Trophoblast cell (in vitro differentiated cells and primary cell): ENCODE results near the gene DNAJC16.

Experiments used
- DNase-seq, 2 donors: peaks; one replicate each; pipeline ENCODE4 v3.0.0-alpha.2; 2016
- H2AFZ ChIP-seq: 2 replicates; pipeline ENCODE4 v1.6.1; 2013; ENCODE audit warnings: low read length, moderate library complexity, mild to moderate bottlenecking; ENCODE audit not compliant: insufficient read depth, poor library complexity
- H2AK5ac ChIP-seq: 2 replicates; pipeline ENCODE4 v1.6.1; 2013; ENCODE audit warnings: mild to moderate bottlenecking, low read length
- H2BK120ac ChIP-seq: 2 replicates; pipeline ENCODE4 v1.6.1; 2013; ENCODE audit warnings: low read length, mild to moderate bottlenecking, moderate library complexity; ENCODE audit not compliant: insufficient read depth, poor library complexity
- H2BK12ac ChIP-seq: 2 replicates; pipeline ENCODE4 v1.6.1; 2013; ENCODE audit warnings: mild to moderate bottlenecking, low read length, moderate library complexity
- H2BK5ac ChIP-seq: 2 replicates; pipeline ENCODE4 v1.6.1; 2013; ENCODE audit warnings: low read length, low read depth, moderate library complexity, mild to moderate bottlenecking; ENCODE audit not compliant: poor library complexity
- H3K14ac ChIP-seq: 2 replicates; pipeline ENCODE4 v1.6.1; 2013; ENCODE audit warnings: mild to moderate bottlenecking, low read length
- H3K18ac ChIP-seq: 2 replicates; pipeline ENCODE4 v1.6.1; 2013; ENCODE audit warnings: mild to moderate bottlenecking, low read length
- H3K23ac ChIP-seq: 2 replicates; pipeline ENCODE4 v1.6.1; 2013; ENCODE audit warnings: low read length
- H3K27ac ChIP-seq: 2 replicates; pipeline ENCODE4 v1.5.1; 2013; ENCODE audit warnings: low read depth, mild to moderate bottlenecking, inconsistent platforms, low read length, moderate library complexity
- H3K27me3 ChIP-seq: 2 replicates; pipeline ENCODE4 v1.6.1; 2013; ENCODE audit warnings: inconsistent platforms, mild to moderate bottlenecking, low read length, moderate library complexity; ENCODE audit not compliant: insufficient read depth
- H3K36me3 ChIP-seq, 2 experiments: 1 replicate in 1 of 2; 2 replicates in 1 of 2; pipeline ENCODE4 v1.6.1; 2013; ENCODE audit warnings: low read length in 2 of 2, mild to moderate bottlenecking in 2 of 2, moderate library complexity in 1 of 2; ENCODE audit not compliant: insufficient read depth in 2 of 2, control insufficient read depth in 1 of 2
- H3K4ac ChIP-seq: 2 replicates; pipeline ENCODE4 v1.6.1; 2013; ENCODE audit warnings: low read depth, mild to moderate bottlenecking, low read length, moderate library complexity
- H3K4me1 ChIP-seq, 2 experiments: 1 replicate in 1 of 2; 2 replicates in 1 of 2; pipeline ENCODE4 v1.6.1; 2013; ENCODE audit warnings: low read length in 2 of 2, mild to moderate bottlenecking in 2 of 2, moderate library complexity in 1 of 2; ENCODE audit not compliant: insufficient read depth in 2 of 2, control insufficient read depth in 1 of 2
- H3K4me2 ChIP-seq: 2 replicates; pipeline ENCODE4 v1.6.1; 2013; ENCODE audit warnings: inconsistent platforms, mild to moderate bottlenecking, low read length, moderate library complexity
- H3K4me3 ChIP-seq: 2 replicates; pipeline ENCODE4 v1.5.1; 2013; ENCODE audit warnings: mild to moderate bottlenecking, low read depth, low read length, inconsistent platforms
- H3K79me1 ChIP-seq: one replicate; pipeline ENCODE4 v1.6.1; 2013; ENCODE audit warnings: low read length
- H3K79me2 ChIP-seq: 2 replicates; pipeline ENCODE4 v1.6.1; 2013; ENCODE audit warnings: low read length, mild to moderate bottlenecking; ENCODE audit not compliant: control insufficient read depth, insufficient read depth, poor library complexity
- H3K9ac ChIP-seq: 2 replicates; pipeline ENCODE4 v1.6.1; 2013; ENCODE audit warnings: mild to moderate bottlenecking, low read length
- H3K9me3 ChIP-seq: 2 replicates; pipeline ENCODE4 v1.6.1; 2013; ENCODE audit warnings: low read depth, mild to moderate bottlenecking, control low read depth, inconsistent platforms, low read length; ENCODE audit not compliant: insufficient read depth
- H4K12ac ChIP-seq: 2 replicates; pipeline ENCODE4 v1.6.1; 2013; ENCODE audit warnings: low read depth, mild to moderate bottlenecking, low read length, moderate library complexity
- H4K8ac ChIP-seq: 2 replicates; pipeline ENCODE4 v1.6.1; 2013; ENCODE audit warnings: low read depth, mild to moderate bottlenecking, low read length, moderate library complexity
- H4K91ac ChIP-seq: one replicate; pipeline ENCODE4 v1.6.1; 2013; ENCODE audit warnings: low read depth, mild to moderate bottlenecking, low read length, moderate library complexity
- WGBS: extraction: QIAGEN DNeasy Blood & Tissue Kit; methylation state at CpG from one replicate; pipeline ENCODE4 v1.1.7; 2013; ENCODE audit warnings: missing lambda C conversion rate; ENCODE audit not compliant: insufficient read length, insufficient coverage; ENCODE audit errors: extremely low coverage; 5-methylcytosine and 5-hydroxymethylcytosine counted together

DNAJC16 gene

GRCh38 chr1:15501208-15502032 is 25.2 kb upstream of the DNAJC16 start:
- H3K27me3 ChIP-seq = no peaks in the 10 kb centered on the region

GRCh38 chr1:15504436-15504835 is 22.2 kb upstream of the DNAJC16 start:
- no peak overlapping the region for H3K9ac ChIP-seq
- H3K18ac ChIP-seq = no peak overlapping the region
- H4K8ac ChIP-seq = no peak overlapping the region
- no peak overlapping the region for H2AFZ ChIP-seq
- no peaks in the 10 kb centered on the region for H3K27me3 ChIP-seq
- H3K4ac ChIP-seq = no peak overlapping the region
- no peaks in the 10 kb centered on the region for H3K79me2 ChIP-seq
- no peak overlapping the region for H3K23ac ChIP-seq
- no peak overlapping the region for H3K4me2 ChIP-seq
- no peak overlapping the region for H2BK5ac ChIP-seq
- H3K14ac ChIP-seq = no peak overlapping the region
- H3K27ac ChIP-seq = no peak overlapping the region
- no peak overlapping the region for H4K91ac ChIP-seq
- no CpG with 5 or more reads among the region's 4 CpGs for WGBS
- H3K9me3 ChIP-seq = peaks cover 2% of the 10 kb centered on the region
- no peak overlapping the region for H2AK5ac ChIP-seq
- no peak for DNase-seq
- H3K4me3 ChIP-seq = no peak overlapping the region
- no peak overlapping the region for H2BK12ac ChIP-seq
- peaks cover 7 to 16% of the 10 kb centered on the region in 2 experiments for H3K4me1 ChIP-seq
- H2BK120ac ChIP-seq = no peak overlapping the region
- no peaks in the 10 kb centered on the region for H3K79me1 ChIP-seq
- no peak overlapping the region for H4K12ac ChIP-seq
- peaks cover 4 to 5% of the 10 kb centered on the region in 2 experiments for H3K36me3 ChIP-seq

More at GRCh38 chr1:15501208-15502032, 25.2 kb upstream of the DNAJC16 start:
- Histone ChIP-seq H2BK12ac (no peak overlapping the region), H3K79me1 (no peaks in the 10 kb centered on the region), H3K4ac (no peak overlapping the region), H4K12ac (no peak overlapping the region), H3K79me2 (no peaks in the 10 kb centered on the region), H3K14ac (no peak overlapping the region), H3K4me2 (no peak overlapping the region), H3K23ac (no peak overlapping the region), H2BK120ac (no peak overlapping the region), H2BK5ac (no peak overlapping the region), H3K18ac (no peak overlapping the region), H3K27ac (no peak overlapping the region), H3K4me1 (peaks cover 7 to 14% of the 10 kb centered on the region in 2 experiments), H3K36me3 (peaks cover 4 to 5% of the 10 kb centered on the region in 2 experiments), H3K4me3 (no peak overlapping the region), H2AK5ac (no peak overlapping the region), H4K91ac (no peak overlapping the region), H3K9ac (no peak overlapping the region), H4K8ac (no peak overlapping the region), H2AFZ (no peak overlapping the region), H3K9me3 (no peaks in the 10 kb centered on the region)
- WGBS = no CpG with 5 or more reads among the region's 17 CpGs
- peak; percentile 65 to 81 for DNase-seq

GRCh38 chr1:15506831-15507230 is 19.8 kb upstream of the DNAJC16 start:
- Histone ChIP-seq H4K12ac (no peak overlapping the region), H4K91ac (no peak overlapping the region), H4K8ac (no peak overlapping the region), H2BK5ac (no peak overlapping the region), H3K4ac (no peak overlapping the region), H2BK120ac (no peak overlapping the region), H2AFZ (no peak overlapping the region), H3K27ac (no peak overlapping the region), H3K14ac (no peak overlapping the region), H3K18ac (no peak overlapping the region), H3K79me1 (no peaks in the 10 kb centered on the region), H3K9me3 (peaks cover 2% of the 10 kb centered on the region), H2BK12ac (no peak overlapping the region), H3K9ac (no peak overlapping the region), H3K4me1 (peaks cover 0 to 6% of the 10 kb centered on the region in 2 experiments), H3K27me3 (no peaks in the 10 kb centered on the region), H3K4me2 (no peak overlapping the region), H2AK5ac (no peak overlapping the region), H3K23ac (no peak overlapping the region), H3K79me2 (no peaks in the 10 kb centered on the region), H3K4me3 (no peak overlapping the region), H3K36me3 (peaks cover 4 to 5% of the 10 kb centered on the region in 2 experiments)
- no CpG with 5 or more reads among the region's 17 CpGs for WGBS
- DNase-seq = no peak

GRCh38 chr1:15507278-15507677 is 19.4 kb upstream of the DNAJC16 start:
- DNase-seq = no peak
- Histone ChIP-seq H3K23ac (no peak overlapping the region), H4K91ac (no peak overlapping the region), H2AK5ac (no peak overlapping the region), H3K36me3 (peaks cover 4 to 7% of the 10 kb centered on the region in 2 experiments), H3K27ac (no peak overlapping the region), H3K18ac (no peak overlapping the region), H3K9me3 (peaks cover 2% of the 10 kb centered on the region), H3K4me2 (no peak overlapping the region), H3K4ac (no peak overlapping the region), H2BK5ac (no peak overlapping the region), H3K9ac (no peak overlapping the region), H2BK120ac (no peak overlapping the region), H3K14ac (no peak overlapping the region), H3K4me1 (peaks cover 0 to 6% of the 10 kb centered on the region in 2 experiments), H2BK12ac (no peak overlapping the region), H3K27me3 (no peaks in the 10 kb centered on the region), H2AFZ (no peak overlapping the region), H3K4me3 (no peak overlapping the region), H4K12ac (no peak overlapping the region), H4K8ac (no peak overlapping the region), H3K79me2 (no peaks in the 10 kb centered on the region), H3K79me1 (no peaks in the 10 kb centered on the region)
- whole genome bisulfite sequencing = no CpG with 5 or more reads among the region's 5 CpGs
